Raji (cell line): ENCODE results near the gene PPM1E.

Experiments used
- POLR2A ChIP-seq: IDR thresholded peaks from 2 replicates; pipeline ENCODE4 v1.6.1; 2011; ENCODE audit warnings: low read depth, low read length, control low read depth; ENCODE audit not compliant: insufficient read depth

Gene PPM1E

GRCh38 chr17:58755577-58756245, at the start of gene PPM1E:
Gene PPM1E, plus strand, starts transcription at chr17:58755854.
- peak; percentile 78 for TF ChIP-seq POLR2A

GRCh38 chr17:58706351-58707140, 49.1 kb upstream of the PPM1E start:
- TF ChIP-seq POLR2A, result no peak

GRCh38 chr17:58710948-58711552, 44.6 kb upstream of the PPM1E start:
- TF ChIP-seq POLR2A, result no peak

- no peak for TF ChIP-seq POLR2A
Measured at GRCh38 chr17:58722274-58722673, 33.4 kb upstream of the PPM1E start.

- TF ChIP-seq POLR2A, result no peak
Measured at GRCh38 chr17:58722696-58723095, 33.0 kb upstream of the PPM1E start.

GRCh38 chr17:58728798-58729197, 26.9 kb upstream of the PPM1E start:
- no peak for TF ChIP-seq POLR2A

GRCh38 chr17:58730937-58731336, 24.7 kb upstream of the PPM1E start:
- no peak for TF ChIP-seq POLR2A

GRCh38 chr17:58734040-58734439, 21.6 kb upstream of the PPM1E start:
- TF ChIP-seq POLR2A, result no peak

- TF ChIP-seq POLR2A, result no peak
Measured at GRCh38 chr17:58734811-58735210, 20.8 kb upstream of the PPM1E start.

GRCh38 chr17:58741121-58741625, 14.5 kb upstream of the PPM1E start:
- TF ChIP-seq POLR2A, result no peak

- no peak for TF ChIP-seq POLR2A
Measured at GRCh38 chr17:58747674-58748073, 8.0 kb upstream of the PPM1E start.

GRCh38 chr17:58753026-58753425, 2.6 kb upstream of the PPM1E start:
- TF ChIP-seq POLR2A, result no peak

GRCh38 chr17:58755269-58755576, 431 bp upstream of the PPM1E start:
- TF ChIP-seq POLR2A, result no peak

- no peak for TF ChIP-seq POLR2A
Measured at GRCh38 chr17:58756246-58757161, 850 bp downstream of the PPM1E start.

GRCh38 chr17:58757162-58757613, 1.5 kb downstream of the PPM1E start:
- TF ChIP-seq POLR2A, result no peak
